ENCODE measurements around the gene EPHA7. TPM values are rescaled to one million over a fixed set of nuclear protein-coding genes. Genes with fewer than 3 reads are reported as not detected.

The EPHA7 gene
- polyA plus RNA-seq, 1 donor (not counting 4 experiments of a cell fraction or from before 2014, with no cell fraction given), result not detected

DNA sequence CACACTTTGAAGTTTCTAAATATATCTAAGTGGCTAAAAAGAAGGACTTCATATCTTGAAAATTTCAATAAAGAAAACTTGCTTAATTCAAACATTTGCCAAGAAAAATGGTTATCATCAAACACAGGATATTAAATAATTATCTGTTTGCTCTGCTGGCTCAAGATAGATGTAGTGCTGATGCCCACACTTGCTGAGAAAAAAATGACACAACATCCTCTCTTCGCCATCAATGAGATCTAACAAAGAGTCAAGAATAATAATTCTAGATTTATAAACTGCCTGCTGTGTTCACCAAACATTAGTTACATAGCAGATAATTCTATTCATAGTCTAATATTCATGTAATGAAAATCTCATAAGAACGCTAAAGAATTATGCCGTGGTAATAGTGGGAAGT is 93.6 kb downstream of the EPHA7 start:
- no peaks in the 10 kb centered on the region for H3K79me2 ChIP-seq (ENCODE audit: control insufficient read depth, insufficient read depth, low read length)
- H3K36me3 ChIP-seq (ENCODE audit: control insufficient read depth in 2 of 2, extremely low read depth in 1 of 2, insufficient read depth in 2 of 2, low read length in 2 of 2), result no peaks in the 10 kb centered on the region
- H3K4me2 ChIP-seq (ENCODE audit: control insufficient read depth, extremely low read depth, insufficient read depth, low read depth, low read length), result no peak overlapping the region
- no peaks in the 10 kb centered on the region for H3K9me3 ChIP-seq (ENCODE audit: control insufficient read depth, low read depth, low read length)
- no peak overlapping the region for H2AFZ ChIP-seq (ENCODE audit: control insufficient read depth, low read length)
- no peaks in the 10 kb centered on the region for H4K20me1 ChIP-seq (ENCODE audit: control insufficient read depth, extremely low read depth, insufficient read depth, low read length)
- dilution Hi-C loops (cut with MboI; ENCODE audit: extremely low pct_ligation_motif_present, low sequenced_read_pairs), result no loop called here
- no peaks in the 10 kb centered on the region for H3K9me1 ChIP-seq (ENCODE audit: control insufficient read depth, extremely low read depth, insufficient read depth, low read length)
- no peaks in the 10 kb centered on the region for H3K27me3 ChIP-seq (ENCODE audit: control insufficient read depth, extremely low read depth, insufficient read depth, low read length)
- H3K4me3 ChIP-seq (ENCODE audit: control insufficient read depth in 2 of 3, extremely low read depth in 1 of 3, insufficient read depth in 2 of 3, low read depth in 1 of 3, low read length in 3 of 3), result no peak overlapping the region
- DNase-seq (ENCODE audit: low read depth, low spot score), result no peak
- H3K27ac ChIP-seq (ENCODE audit: control insufficient read depth, insufficient read depth, low read length), result no peak overlapping the region
- no peaks in the 10 kb centered on the region for H3K4me1 ChIP-seq (ENCODE audit: control insufficient read depth, extremely low read depth, insufficient read depth, low read length)
- no peak overlapping the region for H3K9ac ChIP-seq (ENCODE audit: control insufficient read depth, extremely low read depth, insufficient read depth, low read length)
- no peak for FAIRE-seq
- TF ChIP-seq EZH2 (IDR thresholded peaks at IDR 0.05; ENCODE audit: low read length), result no peak
- TF ChIP-seq, protein P1, sequence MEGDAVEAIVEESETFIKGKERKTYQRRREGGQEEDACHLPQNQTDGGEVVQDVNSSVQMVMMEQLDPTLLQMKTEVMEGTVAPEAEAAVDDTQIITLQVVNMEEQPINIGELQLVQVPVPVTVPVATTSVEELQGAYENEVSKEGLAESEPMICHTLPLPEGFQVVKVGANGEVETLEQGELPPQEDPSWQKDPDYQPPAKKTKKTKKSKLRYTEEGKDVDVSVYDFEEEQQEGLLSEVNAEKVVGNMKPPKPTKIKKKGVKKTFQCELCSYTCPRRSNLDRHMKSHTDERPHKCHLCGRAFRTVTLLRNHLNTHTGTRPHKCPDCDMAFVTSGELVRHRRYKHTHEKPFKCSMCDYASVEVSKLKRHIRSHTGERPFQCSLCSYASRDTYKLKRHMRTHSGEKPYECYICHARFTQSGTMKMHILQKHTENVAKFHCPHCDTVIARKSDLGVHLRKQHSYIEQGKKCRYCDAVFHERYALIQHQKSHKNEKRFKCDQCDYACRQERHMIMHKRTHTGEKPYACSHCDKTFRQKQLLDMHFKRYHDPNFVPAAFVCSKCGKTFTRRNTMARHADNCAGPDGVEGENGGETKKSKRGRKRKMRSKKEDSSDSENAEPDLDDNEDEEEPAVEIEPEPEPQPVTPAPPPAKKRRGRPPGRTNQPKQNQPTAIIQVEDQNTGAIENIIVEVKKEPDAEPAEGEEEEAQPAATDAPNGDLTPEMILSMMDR (optimal IDR thresholded peaks at IDR 0.05 in 1 of 3, IDR thresholded peaks at IDR 0.05 in 1 of 3, conservative IDR thresholded peaks at IDR 0.05 in 1 of 3; ENCODE audit: extremely low read depth in 1 of 3, insufficient read depth in 2 of 3, low read length in 3 of 3), result no peak

DNA sequence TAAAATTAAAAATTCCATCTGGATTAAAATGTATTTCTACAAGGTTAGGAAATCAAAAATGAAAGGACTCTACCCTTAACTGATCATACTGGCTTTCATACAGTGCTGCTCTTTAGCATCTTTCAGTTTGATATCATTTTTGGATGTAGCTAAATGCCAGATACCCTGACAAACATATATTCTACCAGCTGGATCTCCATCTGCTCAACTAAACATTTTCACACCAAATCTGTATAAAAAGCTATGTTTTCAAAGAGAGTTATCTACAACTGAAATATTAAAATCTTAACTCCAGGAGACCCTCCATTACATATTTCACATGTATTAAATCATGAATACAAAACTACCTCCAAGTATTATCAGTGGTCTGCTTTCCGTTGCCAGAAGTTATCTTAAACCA is 95.7 kb downstream of the EPHA7 start:
- Histone ChIP-seq H3K4me2 (ENCODE audit: control insufficient read depth, extremely low read depth, insufficient read depth, low read depth, low read length) (no peak overlapping the region), H4K20me1 (ENCODE audit: control insufficient read depth, extremely low read depth, insufficient read depth, low read length) (no peaks in the 10 kb centered on the region), H3K27me3 (ENCODE audit: control insufficient read depth, extremely low read depth, insufficient read depth, low read length) (no peaks in the 10 kb centered on the region), H2AFZ (ENCODE audit: control insufficient read depth, low read length) (no peak overlapping the region), H3K4me3 (ENCODE audit: control insufficient read depth in 2 of 3, extremely low read depth in 1 of 3, insufficient read depth in 2 of 3, low read depth in 1 of 3, low read length in 3 of 3) (no peak overlapping the region), H3K36me3 (ENCODE audit: control insufficient read depth in 2 of 2, extremely low read depth in 1 of 2, insufficient read depth in 2 of 2, low read length in 2 of 2) (no peaks in the 10 kb centered on the region), H3K9ac (ENCODE audit: control insufficient read depth, extremely low read depth, insufficient read depth, low read length) (no peak overlapping the region), H3K27ac (ENCODE audit: control insufficient read depth, insufficient read depth, low read length) (no peak overlapping the region), H3K9me3 (ENCODE audit: control insufficient read depth, low read depth, low read length) (no peaks in the 10 kb centered on the region), H3K9me1 (ENCODE audit: control insufficient read depth, extremely low read depth, insufficient read depth, low read length) (no peaks in the 10 kb centered on the region), H3K4me1 (ENCODE audit: control insufficient read depth, extremely low read depth, insufficient read depth, low read length) (no peaks in the 10 kb centered on the region), H3K79me2 (ENCODE audit: control insufficient read depth, insufficient read depth, low read length) (no peaks in the 10 kb centered on the region)
- no peak for FAIRE-seq
- dilution Hi-C loops (cut with MboI; ENCODE audit: extremely low pct_ligation_motif_present, low sequenced_read_pairs), result no loop called here
- TF ChIP-seq, protein P1 (optimal IDR thresholded peaks at IDR 0.05 in 1 of 3, IDR thresholded peaks at IDR 0.05 in 1 of 3, conservative IDR thresholded peaks at IDR 0.05 in 1 of 3; ENCODE audit: extremely low read depth in 1 of 3, insufficient read depth in 2 of 3, low read length in 3 of 3), result no peak
- no peak for TF ChIP-seq EZH2 (IDR thresholded peaks at IDR 0.05; ENCODE audit: low read length)
- no peak for DNase-seq (ENCODE audit: low read depth, low spot score)

Data from keratinocyte (primary cell).